ENCODE results near the gene GNAT2. TPM values are rescaled to one million over a fixed set of nuclear protein-coding genes. Genes with fewer than 3 reads are reported as not detected.

GNAT2 gene
- total RNA-seq, 1 experiment from 2014 or later: 0.52 TPM

DNA sequence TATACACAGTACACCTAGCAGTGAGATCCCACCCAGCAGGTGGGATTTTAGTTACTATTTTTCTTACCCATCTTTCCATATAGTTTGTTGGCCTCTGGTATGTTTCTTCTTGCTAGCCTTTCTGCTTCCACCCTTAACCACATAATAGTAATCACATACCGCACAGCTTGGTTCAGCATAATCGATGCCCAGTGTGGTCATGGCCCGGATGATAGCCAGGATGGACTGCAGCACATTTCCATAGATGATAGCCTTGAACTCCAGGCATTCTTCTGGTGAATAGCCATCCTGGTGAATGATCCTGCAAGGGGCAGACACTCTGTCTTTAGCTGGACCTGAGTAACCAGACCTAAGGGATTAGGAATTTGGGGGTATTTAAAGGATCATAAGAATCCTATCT, 9.5 kb downstream of the GNAT2 start:
- BruUV-seq (replicated peaks): no TSS peak
- no peak for DNase-seq

DNA sequence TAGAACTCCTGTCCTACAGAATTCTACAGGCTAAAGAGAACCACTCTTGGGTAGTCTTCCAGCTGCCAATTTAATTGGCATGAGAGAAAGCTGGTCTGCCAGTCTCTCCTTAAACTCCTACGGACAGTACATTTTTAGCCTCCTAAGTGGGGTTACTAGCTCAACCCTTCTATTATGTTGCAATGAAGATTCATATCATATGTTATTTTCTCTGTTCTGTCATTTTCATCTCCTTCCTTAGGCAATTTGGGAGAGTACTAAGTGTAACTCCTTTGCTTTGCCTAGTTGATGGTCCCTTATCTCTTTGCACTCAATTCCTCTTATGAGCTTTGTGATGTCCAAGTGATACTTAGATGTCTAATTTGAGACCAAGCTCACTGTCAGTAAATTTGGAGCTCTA, 14.0 kb downstream of the GNAT2 start:
- CTCF ChIA-PET: no interaction called here

More for the DNA sequence above, 9.5 kb downstream of the GNAT2 start:
- H3K36me3 ChIP-seq (ENCODE audit: low read depth): no peaks in the 10 kb centered on the region
- H3K4me1 ChIP-seq (replicated peaks; ENCODE audit: insufficient read depth): peaks cover 7% of the 10 kb centered on the region
- no peaks in the 10 kb centered on the region for H3K9me3 ChIP-seq (ENCODE audit: insufficient read depth, low read depth)
- intact Hi-C loops (cut with micrococcal nuclease; ENCODE audit: unreplicated experiment): no loop called here
- H3K9me2 ChIP-seq (ENCODE audit: insufficient read depth): no peaks in the 10 kb centered on the region
- no peak overlapping the region for H3K4me3 ChIP-seq
- H3K27ac ChIP-seq: peak overlapping the region; percentile 41
- no peaks in the 10 kb centered on the region for H3K79me2 ChIP-seq (ENCODE audit: low read depth)
- H3K27me3 ChIP-seq (ENCODE audit: insufficient read depth, low read depth): no peaks in the 10 kb centered on the region
- TF ChIP-seq EZH2 (IDR thresholded peaks at IDR 0.05; ENCODE audit: low read depth): no peak
- TF ChIP-seq, protein P1, sequence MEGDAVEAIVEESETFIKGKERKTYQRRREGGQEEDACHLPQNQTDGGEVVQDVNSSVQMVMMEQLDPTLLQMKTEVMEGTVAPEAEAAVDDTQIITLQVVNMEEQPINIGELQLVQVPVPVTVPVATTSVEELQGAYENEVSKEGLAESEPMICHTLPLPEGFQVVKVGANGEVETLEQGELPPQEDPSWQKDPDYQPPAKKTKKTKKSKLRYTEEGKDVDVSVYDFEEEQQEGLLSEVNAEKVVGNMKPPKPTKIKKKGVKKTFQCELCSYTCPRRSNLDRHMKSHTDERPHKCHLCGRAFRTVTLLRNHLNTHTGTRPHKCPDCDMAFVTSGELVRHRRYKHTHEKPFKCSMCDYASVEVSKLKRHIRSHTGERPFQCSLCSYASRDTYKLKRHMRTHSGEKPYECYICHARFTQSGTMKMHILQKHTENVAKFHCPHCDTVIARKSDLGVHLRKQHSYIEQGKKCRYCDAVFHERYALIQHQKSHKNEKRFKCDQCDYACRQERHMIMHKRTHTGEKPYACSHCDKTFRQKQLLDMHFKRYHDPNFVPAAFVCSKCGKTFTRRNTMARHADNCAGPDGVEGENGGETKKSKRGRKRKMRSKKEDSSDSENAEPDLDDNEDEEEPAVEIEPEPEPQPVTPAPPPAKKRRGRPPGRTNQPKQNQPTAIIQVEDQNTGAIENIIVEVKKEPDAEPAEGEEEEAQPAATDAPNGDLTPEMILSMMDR (conservative IDR thresholded peaks at IDR 0.05): no peak
- no peaks in the 10 kb centered on the region for H4K20me1 ChIP-seq (ENCODE audit: insufficient read depth)
- ChIA-PET CTCF (no interaction called here), POLR2A (ENCODE audit: unreplicated experiment) (no interaction called here)
- H2AFZ ChIP-seq: no peak overlapping the region
- no peak overlapping the region for H3K4me2 ChIP-seq
- peaks cover 14% of the 10 kb centered on the region; the same call in 1 of the 2 replicates for H3F3A ChIP-seq (ENCODE audit: insufficient read depth, low read depth)

DNA sequence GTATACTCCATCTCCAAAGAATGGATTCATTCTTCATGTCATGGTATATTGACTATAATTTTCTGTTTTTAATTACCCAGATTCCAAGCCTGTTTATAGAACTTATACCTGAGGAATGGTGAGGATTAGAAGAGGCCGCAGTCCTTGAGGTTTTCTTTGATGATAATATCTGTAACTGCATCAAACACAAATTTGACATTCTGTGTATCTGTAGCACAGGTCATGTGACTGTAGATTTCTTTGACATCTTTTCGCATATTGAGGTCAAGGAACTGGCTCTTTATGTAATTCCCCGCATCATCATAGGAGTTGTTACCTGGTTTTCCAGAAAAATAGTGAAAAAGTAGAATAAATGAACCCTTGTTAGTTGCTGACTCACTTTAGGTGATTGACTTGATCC, 16.2 kb downstream of the GNAT2 start:
- DNase-seq: no peak
- POLR2A ChIA-PET (ENCODE audit: unreplicated experiment): no interaction called here
- CTCF ChIA-PET: no interaction called here
- Histone ChIP-seq H3K4me1 (replicated peaks; ENCODE audit: insufficient read depth) (no peaks in the 10 kb centered on the region), H3K36me3 (ENCODE audit: low read depth) (peaks cover 7% of the 10 kb centered on the region; the same call in 1 of the 2 replicates), H3K9me2 (ENCODE audit: insufficient read depth) (no peaks in the 10 kb centered on the region), H3K79me2 (ENCODE audit: low read depth) (no peaks in the 10 kb centered on the region), H3K4me3 (no peak overlapping the region), H3K27me3 (ENCODE audit: insufficient read depth, low read depth) (no peaks in the 10 kb centered on the region), H3F3A (ENCODE audit: insufficient read depth, low read depth) (peaks cover 4% of the 10 kb centered on the region; the same call in 1 of the 2 replicates), H3K4me2 (no peak overlapping the region), H3K9me3 (ENCODE audit: insufficient read depth, low read depth) (no peaks in the 10 kb centered on the region), H4K20me1 (ENCODE audit: insufficient read depth) (no peaks in the 10 kb centered on the region), H3K27ac (no peak overlapping the region), H2AFZ (no peak overlapping the region)
- intact Hi-C loops (cut with micrococcal nuclease; ENCODE audit: unreplicated experiment): no loop called here
- TF ChIP-seq, protein P1 (conservative IDR thresholded peaks at IDR 0.05): no peak
- no peak for TF ChIP-seq EZH2 (IDR thresholded peaks at IDR 0.05; ENCODE audit: low read depth)
- no TSS peak for BruUV-seq (replicated peaks)

More for the DNA sequence above, 14.0 kb downstream of the GNAT2 start:
- Histone ChIP-seq H3K27ac (no peak overlapping the region), H3F3A (ENCODE audit: insufficient read depth, low read depth) (peaks cover 9% of the 10 kb centered on the region; the same call in 1 of the 2 replicates), H3K36me3 (ENCODE audit: low read depth) (no peaks in the 10 kb centered on the region), H4K20me1 (ENCODE audit: insufficient read depth) (no peaks in the 10 kb centered on the region), H3K9me2 (ENCODE audit: insufficient read depth) (no peaks in the 10 kb centered on the region), H2AFZ (no peak overlapping the region), H3K4me2 (no peak overlapping the region), H3K9me3 (ENCODE audit: insufficient read depth, low read depth) (no peaks in the 10 kb centered on the region), H3K27me3 (ENCODE audit: insufficient read depth, low read depth) (no peaks in the 10 kb centered on the region), H3K4me1 (replicated peaks; ENCODE audit: insufficient read depth) (peaks cover 1% of the 10 kb centered on the region), H3K4me3 (no peak overlapping the region), H3K79me2 (ENCODE audit: low read depth) (no peaks in the 10 kb centered on the region)
- intact Hi-C loops (cut with micrococcal nuclease; ENCODE audit: unreplicated experiment): no loop called here
- no peak for DNase-seq
- TF ChIP-seq, protein P1 (conservative IDR thresholded peaks at IDR 0.05): no peak
- TF ChIP-seq EZH2 (IDR thresholded peaks at IDR 0.05; ENCODE audit: low read depth): no peak
- no TSS peak for BruUV-seq (replicated peaks)
- POLR2A ChIA-PET (ENCODE audit: unreplicated experiment): no interaction called here

Measured in PC-9 (cell line).